Stimulated activated naive CD4-positive, alpha-beta T cell treated with Interleukin-2 at 50 U/mL for 16 hours (primary cell): ENCODE data around the gene ROCK1.
"Not testable (repeated sequence)": the region's sequence is repeated elsewhere in the genome, so short reads cannot be mapped to it uniquely, and the experiment has no call there.

Experiments
- DNase-seq: peaks from one replicate; lab custom pipeline; 2025; lab: John Stamatoyannopoulos, UW

Gene ROCK1

DNA sequence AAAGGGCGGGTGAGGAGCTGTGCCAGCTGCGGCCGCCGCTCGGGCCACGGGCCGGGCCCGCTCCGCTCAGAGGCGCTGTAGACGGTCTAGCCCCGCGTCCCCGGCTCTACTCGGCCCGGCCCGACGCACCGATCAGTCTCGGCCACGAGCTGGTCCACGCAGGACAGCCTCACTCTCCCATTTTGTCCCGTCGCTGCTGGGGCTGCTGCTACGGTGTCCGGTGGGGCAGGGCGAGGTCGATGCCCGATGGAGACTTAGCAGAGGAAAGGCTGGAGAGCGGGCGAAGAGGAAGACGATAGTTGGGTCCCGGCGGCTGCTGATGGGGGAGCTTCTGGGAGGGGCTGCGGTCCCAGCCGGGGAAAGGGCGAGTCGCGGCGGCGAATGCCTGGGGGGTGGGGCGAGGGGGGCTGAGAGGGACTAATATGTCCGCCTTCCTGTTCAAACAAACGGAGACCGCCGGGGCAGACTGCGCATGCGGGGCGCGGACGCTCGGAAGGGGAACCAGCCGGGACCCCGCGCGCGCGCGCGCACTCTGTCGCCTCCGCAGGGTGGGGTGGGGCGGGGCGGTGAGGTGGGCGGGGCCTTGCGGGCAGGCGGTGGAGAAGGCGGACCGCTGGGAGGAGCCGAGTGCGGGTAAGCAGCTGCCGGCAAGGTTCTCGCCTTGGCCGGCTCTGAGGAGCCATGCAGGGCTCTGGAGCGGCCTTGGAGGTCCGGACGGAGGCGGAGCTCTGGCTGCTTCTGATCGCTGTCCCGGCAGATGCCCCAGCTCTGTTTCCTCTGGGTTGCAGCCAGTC lies at the start of gene ROCK1:
TSS of gene ROCK1 (minus strand) at position 468 of the 794 bp plus-strand sequence. CDS start 903 bp downstream, outside the sequence.
- DNase-seq, result peak; percentile 99

DNA sequence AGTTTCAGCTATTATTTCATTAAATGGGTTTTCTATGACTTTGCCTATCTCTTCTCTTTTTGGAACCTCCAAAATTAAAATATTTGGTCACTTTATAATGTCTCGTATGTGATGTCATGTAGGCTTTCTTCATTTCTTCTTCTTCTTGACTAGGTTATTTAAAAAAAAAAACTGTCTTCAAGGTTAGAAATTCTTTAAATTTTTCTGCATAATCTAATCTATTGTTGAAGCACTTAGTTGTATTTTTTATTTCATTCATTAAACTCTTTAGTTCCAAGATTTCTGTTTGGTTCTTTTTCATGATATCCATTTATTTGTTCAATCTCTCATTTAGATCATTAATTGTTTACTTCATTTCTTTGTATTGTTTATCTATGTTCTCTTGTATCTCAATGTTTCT lies 43.8 kb upstream of the ROCK1 start:
- no peak for DNase-seq

DNA sequence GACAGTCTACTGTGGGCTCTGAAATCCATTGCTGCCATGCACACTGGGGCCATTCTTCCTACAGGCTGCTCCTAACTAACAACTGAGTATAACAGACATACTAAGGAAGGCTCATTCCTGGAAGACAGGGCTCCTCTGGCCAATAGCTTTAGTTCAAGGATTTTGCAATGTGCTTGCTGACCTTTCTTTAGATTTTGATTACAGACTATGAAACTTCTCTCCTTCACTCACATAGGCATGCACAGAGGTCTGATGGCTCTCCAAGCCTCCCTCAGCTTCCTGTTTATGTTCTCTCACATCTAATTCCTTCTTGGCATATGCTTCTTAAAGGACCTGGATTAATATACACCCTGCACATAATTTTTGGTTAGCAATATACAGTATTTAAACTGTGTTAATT lies 34.4 kb upstream of the ROCK1 start:
- no peak for DNase-seq

DNA sequence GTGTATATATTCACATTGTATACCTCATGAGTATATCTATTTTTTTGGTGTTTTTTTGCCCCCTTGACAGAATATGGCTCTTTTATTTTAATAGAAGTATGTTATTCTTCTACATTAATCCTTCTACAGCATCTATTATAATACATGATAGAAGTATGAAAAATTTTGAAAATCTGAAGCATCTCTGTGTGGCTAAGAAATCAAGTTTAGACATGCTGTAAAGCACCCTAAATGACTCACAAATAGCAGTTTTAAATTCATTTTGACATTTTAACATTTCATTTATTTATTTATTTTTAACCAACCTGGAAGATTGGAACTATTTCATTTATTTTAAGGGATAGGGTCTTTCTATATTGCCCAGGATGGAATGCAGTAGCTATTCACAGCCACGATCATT lies 33.8 kb upstream of the ROCK1 start:
- DNase-seq, result no peak

DNA sequence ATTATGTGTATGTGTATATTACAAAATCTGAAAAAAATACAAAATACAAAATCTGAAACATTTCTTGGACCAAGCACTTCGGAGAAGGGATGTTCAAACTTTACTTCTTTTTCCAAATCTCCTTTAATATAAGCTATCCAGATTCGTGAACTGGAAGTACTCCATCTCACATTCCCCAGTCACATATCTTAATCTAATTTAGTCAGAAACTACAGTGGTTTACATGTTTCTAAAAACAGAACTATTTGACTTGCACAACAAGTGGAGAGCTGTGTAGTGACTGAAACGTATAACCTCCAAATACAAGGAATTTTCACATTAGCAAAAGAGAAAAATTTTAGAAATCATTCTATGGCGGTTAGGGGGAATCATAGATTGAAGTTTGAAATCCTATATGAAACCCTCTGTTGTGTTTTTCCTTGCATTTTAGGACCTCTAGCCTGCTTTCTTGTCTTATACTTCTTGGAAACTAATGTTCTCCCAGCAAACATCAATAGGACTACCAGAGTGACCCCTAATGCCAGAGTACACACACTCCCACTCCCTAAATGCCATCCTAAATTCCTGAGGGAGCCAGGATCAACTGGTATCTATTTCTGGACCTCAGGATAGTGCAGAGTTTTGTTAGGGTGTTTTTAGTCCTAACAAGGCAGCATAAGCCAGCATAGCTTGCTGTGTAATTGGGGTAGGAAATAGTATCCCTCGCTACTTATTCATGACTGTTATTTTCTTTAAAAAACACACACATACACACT lies 30.2 kb upstream of the ROCK1 start:
- no peak for DNase-seq

DNA sequence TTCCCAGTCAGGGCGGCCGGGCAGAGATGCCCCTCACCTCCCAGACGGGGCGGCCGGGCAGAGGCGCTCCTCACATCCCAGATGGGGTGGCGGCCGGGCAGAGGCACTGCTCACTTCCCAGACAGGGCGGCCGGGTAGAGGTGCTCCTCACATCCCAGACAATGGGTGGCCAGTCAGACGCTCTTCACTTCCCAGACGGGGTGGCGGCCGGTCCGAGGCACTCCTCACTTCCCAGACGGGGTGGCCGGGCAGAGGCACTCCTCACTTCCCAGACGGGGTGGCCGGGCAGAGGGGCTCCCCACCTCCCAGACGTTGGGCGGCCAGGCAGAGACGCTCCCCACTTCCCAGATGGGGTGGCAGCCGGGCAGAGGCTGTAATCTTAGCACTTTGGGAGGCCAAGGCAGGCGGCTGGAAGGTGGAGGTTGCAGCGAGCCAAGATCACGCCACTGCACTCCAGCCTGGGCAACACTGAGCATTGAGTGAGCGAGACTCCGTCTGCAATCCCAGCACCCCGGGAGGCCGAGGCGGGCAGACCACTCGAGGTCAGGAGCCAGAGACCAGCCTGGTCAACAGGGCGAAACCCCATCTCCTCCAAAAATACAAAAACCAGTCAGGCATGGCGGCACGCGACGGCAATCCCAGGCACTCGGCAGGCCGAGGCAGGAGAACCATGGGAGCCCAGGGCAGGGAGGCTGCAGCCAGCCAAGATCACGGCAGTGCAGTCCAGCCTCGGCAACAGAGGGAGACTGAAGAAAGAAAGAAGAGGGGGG lies 26.3 kb upstream of the ROCK1 start:
- not testable (repeated sequence) for DNase-seq

DNA sequence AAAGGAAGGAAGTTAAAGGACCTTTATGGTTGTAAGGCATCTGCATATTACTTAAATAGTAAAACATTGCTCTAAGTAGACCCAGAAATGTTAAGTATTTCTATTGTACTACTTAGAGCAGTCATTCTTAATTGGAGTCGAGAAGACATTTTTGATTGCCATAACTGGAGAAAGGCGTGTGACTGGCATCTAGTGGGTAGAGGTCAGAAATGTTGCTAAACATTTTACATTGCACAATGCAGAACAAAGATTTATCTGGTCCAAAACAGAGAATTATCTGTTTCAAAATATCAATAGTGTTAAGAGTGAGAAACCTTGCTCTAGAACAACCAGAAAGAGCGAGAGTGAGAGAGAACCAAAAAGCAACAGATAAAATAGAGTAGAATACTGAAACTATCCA lies 23.3 kb upstream of the ROCK1 start:
- DNase-seq, result no peak

DNA sequence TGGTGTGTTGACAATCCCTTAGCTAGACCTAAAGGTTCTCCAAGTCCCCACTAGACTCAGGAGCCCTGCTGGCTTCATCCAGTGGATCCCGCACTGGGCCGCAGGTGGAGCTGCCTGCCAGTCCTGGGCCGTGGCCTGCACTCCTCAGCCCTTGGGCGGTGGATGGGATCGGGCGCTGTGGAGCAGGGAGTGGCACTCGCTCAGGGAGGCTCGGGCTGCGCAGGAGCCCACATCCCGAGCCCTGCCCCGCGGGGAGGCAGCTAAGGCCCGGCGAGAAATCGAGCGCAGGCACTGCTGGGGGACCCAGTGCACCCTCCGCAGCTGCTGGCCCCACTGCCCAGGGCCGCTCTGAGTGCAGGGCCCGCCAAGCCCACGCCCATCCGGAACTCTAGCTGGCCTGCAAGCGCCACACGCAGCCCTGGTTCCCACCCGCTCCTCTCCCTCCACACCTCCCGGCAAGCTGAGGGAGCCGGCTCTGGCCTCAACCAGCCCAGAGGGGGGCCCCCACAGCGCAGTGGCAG lies 20.8 kb upstream of the ROCK1 start:
- DNase-seq, result no peak

DNA sequence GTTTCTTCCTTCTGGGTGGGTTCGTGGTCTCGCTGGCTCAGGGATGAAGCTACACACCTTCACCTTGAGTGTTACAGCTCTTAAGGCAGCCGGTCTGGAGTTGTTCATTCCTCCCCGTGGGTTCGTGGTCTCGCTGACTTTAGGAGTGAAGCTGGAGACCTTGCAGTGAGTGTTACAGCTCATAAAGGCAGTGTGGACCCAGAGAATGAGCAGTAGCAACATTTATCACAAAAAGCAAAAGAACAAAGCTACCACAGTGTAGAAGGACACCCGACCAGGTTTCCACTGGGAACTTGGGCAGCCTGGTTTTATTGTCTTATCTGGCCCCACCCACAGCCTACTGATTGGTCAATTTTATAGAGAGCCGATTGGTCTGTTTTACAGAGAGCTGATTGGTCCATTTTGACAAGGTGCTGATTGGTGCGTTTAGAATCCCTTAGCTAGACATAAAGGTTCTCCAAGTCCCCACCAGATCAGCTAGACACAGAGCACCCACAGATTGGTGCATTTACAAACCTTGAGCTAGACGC lies 20.1 kb upstream of the ROCK1 start:
- no peak for DNase-seq

DNA sequence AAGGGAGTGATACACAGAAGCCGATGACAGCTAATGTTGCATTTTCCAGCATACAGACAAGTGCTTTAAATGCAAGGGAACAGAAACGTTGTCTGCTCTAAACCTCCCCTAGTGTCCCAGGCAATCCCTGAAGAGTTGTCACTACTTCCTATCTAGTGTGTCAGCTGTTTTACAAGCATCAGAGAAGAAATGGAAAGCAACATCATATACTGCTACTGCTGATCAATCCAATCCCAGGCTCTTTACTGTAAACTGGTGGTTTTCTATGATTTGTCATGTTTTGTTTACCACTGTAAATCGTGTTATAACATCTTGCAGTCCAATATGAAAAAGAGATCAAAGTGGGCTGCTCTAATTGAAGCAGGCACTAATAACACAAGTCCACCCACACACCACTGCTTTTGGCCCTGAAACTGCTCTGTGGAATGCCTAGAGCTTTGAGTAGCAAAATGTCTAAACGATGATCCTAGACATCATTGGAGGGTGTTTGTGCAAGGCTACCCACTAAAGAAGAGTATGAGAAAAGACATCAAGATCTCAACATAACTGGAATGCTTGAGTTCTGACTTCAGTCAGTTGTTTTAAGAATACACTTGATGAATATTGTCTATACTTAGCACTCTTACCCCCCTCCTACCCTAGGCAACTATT lies 18.1 kb upstream of the ROCK1 start:
- DNase-seq, result no peak

DNA sequence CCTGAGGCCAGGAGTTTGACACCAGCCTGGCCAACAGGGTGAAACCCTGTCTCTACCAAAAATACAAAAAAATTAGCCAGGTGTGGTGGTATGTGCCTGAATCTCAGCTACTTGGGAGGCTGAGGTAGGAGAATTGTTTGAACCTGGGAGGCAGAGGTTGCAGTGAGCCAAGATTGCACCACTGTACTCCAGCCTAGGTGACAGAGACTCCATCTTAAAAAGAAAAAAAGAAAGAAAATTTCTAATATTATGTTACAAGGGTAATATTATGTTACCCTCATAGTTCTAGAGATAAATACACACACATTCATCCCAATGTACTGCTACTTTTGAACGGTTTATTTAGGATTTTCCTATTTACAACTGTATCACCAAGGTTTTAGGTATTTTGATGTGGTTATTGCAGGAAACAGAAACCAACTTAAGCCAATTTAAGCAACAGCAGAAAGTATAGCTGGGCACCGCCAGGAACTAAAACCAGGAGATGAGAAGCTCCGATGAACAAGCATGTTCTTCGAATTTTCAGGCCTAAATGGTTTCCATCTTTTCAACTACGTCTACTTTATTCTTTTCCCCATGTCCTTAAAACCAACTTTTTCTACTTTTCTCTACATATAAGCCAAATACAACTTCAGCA lies 11.8 kb upstream of the ROCK1 start:
- DNase-seq, result no peak

DNA sequence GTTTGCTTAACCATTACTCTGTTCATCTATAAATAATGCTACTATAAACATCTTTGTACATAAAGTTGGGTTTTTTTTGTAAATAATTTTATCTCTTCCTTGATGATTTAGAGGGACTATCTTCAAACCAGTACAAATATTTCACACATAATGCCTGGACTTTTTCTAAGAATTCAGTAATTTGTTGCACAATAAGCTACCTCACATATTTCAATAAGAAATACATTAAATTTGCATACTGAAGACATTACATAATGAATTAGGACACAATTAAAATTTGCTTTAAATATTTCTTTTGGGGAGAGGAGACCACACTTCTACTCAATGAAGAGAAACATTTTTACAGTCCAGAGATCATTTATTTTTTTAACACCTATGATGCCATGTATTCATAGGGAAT lies 7.2 kb upstream of the ROCK1 start:
- no peak for DNase-seq

DNA sequence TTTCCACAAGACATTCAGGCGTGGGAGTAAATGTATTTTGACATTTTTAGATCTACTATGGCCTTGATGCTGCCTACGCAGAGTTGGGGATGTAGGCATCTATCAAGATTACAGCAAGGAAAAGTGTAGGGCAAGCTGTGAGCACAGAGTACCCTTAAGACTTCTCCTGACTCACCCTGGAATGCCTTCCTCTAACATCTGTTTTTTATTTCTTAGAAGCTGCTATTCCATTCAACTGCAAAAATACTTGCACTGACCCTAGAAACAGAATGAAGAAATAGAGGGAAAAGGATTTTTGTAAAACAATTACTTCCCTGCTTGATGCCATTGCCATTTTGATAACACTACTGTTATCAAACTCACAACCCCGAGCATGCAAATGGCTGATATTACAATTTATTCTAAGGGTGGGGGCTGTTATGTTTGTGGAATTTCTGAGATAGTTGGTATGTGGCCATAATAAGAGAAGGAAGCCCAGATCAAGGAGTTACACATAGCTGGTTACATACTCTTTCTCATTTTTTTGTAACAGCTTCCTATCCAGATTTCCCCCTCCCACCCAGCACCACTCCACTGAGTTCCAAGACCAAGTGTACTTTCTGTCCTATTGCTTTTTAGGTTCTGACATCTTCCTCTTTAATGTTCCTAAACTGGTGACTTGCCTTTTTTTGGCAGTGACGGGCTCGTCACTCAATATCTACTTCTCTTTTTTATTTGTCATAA lies 6.0 kb upstream of the ROCK1 start:
- DNase-seq, result no peak

DNA sequence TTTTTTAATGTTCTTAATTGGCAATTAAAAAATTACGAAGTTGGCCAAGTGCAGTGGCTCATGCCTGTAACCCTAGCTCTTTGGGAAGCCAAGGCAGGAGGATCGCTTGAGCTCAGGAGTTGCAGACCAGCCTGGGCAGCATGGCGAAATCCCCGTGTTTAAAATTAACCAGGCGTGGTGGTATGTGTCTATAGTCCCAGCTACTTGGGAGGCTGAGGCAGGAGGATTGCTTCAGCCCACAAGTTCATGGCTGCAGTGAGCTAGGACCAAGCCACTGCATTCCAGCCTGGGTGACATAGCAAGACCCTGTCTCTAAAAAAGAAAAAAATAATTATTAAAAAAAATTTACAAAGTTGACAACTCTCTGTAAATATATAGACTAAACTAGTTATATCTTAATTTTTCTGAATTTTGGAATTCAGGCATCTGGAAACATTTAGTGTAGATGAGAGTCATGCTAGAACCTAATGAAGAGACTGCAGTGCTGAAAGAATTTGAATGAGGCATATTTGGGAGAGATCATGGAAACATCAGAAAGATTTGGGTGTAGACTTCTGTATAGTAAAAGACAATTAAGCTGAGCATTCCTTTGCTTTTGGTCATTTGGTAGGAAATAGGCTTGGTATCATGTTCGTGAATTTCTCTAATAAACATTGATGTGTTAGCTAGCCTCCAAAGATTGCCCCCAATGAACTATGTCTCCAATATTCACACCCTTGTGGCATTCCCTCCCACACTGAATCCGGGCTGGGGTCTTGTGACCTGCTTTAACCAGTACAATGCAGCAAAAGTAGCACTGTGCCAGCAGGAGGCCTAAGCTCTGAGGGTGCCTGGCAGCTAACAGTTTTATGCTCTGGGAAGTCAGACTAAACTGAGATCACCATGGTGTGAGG lies 4.2 kb upstream of the ROCK1 start:
- no peak for DNase-seq

DNA sequence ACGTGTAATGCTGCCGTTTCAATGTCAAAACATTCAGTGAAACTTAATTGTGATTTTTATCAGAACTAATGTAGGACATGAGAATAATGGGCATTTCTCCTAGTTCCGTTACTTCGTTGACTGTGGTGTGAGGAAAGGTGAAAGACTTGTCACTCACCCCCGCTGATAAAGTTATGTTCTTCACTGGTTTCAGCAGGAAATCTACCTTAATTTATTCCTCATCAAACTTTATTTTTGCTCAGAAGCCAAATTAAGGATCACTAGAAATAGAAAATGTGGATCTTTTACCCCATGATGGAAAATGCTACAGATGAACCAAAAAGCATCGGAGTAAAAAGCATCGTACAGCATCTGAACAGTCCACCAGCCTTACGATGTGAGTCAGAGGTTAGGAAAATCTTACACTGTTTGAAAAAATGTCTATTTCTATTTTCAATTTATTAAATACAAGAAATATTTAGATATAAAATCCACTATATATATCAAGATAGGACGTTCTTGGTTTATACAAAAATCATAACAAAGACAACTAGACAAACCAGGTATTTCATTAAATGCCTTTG lies 1.0 kb upstream of the ROCK1 start:
- DNase-seq, result no peak

DNA sequence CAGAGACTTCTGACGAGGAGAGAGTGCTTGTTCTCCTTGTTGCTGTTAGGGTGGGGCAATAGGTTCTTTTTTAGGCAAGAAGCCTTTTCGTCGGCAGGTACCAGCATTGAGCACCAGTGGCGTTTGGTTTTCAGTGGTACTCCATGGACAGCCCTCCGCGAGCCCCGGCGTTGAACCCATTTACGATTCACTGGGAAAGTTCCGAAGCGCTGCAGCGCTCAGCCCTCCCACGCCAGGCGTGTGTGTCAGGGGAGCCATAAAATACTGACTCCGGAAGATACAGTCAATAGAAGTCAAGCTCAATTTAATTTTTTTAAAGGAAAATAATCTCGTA lies 494 bp upstream of the ROCK1 start:
- peak; percentile 59 for DNase-seq

DNA sequence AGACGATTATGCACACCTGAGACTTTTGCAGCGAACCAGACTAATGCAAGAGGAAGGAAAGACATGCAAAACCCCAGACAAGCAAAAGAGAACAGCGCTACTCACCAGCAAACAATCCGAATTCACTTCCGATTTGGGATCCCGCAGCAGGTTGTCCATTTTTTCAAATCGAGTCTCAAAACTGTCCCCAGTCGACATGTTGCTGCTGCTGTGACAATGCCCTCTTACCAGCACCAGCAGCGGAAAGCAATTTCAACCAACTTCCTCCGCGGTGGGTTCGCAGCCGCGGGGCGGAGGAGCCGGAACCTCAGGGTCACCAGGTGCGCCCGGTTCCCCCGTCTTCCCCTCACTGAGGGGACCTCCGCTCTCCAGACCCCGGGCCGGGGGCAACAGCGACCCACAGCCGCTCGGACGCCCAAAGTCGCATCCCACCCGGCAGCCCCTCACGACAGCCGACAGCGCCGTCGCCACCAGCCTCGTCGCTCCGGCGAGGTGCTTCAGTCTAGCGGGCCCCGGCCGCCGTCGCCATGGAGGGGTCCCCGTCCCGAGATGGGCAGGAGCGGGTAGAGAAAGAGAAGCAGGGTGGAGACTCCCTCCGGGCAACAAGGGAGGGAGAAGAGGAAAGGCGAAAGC lies 784 bp downstream of the ROCK1 start:
- DNase-seq, result peak; percentile 59

DNA sequence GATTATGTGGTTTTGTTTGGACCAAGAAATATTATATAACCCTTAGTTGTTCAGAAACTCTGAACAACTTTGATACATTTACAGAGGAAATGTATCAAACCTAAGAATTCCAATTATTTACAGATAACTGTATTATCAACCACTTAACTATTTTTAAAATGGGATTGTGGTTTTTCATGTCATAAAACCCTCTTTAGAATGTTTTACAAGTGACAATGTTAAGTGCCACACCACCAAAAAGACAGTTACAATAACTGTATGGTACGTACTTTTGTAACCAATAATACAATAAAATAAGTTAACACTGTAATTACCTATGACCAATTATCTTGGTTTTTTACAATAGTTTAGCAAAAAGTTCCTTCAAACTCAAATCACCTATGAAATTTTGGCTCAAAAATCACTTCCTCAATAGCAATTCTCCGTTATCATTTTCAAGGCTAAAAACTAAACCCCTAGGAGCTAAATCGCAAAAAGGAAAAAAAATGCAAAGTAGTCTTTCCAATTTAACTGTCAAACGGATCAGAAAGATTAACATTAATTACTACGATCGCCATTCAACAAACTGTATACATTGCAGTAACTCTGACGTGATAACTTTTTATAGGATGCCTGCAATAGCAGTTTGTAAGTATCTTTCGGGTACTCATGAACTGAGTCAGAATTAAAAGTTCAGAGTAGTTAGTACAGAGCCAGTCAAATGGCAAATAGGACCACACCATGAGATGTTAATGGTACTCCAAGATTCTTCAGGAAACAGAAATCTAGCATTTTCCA lies 1.5 kb downstream of the ROCK1 start:
- DNase-seq, result no peak
